ENCODE measurements around the gene CGB1.
A peak's percentile ranks its signal among the peaks of the same experiment; 100 is the strongest.

Gene CGB1

GRCh38 chr19:49020931-49021895 is 15.5 kb downstream of the CGB1 start (continued):
- TF ChIP-seq ZNF280D (tag by site-specific recombination; IDR thresholded peaks at IDR 0.05) (no peak), ZFP3 (tag by site-specific recombination; IDR thresholded peaks at IDR 0.05; ENCODE audit: low read depth) (no peak), ZNF639 (tag by site-specific recombination; IDR thresholded peaks at IDR 0.05) (peak; percentile 47; the same call in 1 of the 2 replicates), ZFP37 (tag by site-specific recombination; IDR thresholded peaks at IDR 0.05) (peak; percentile 73; the same call in 1 of the 2 replicates)

GRCh38 chr19:49020342-49020741 is 16.4 kb downstream of the CGB1 start:
- TF ChIP-seq KLF16 (tag by site-specific recombination; IDR thresholded peaks at IDR 0.05) (peak; percentile 15; the same call in 1 of the 2 replicates), PRDM4 (tag by site-specific recombination; IDR thresholded peaks at IDR 0.05) (no peak), ZBTB6 (tag by site-specific recombination; IDR thresholded peaks at IDR 0.05) (0 out of 2 replicates have a peak, but pooled peaks have one; percentile 31)
- Histone ChIP-seq H3K4me3 (ENCODE audit: low read depth, low read length) (no peak overlapping the region), H3K4me1 (ENCODE audit: control insufficient read depth, insufficient read depth, low read length) (peaks cover 8% of the 10 kb centered on the region), H3K9me3 (ENCODE audit: control insufficient read depth, insufficient read depth, low read depth, low read length) (no peaks in the 10 kb centered on the region), H3K36me3 (ENCODE audit: control insufficient read depth in 2 of 2, insufficient read depth in 1 of 2, low read length in 2 of 2) (peaks cover 3 to 11% of the 10 kb centered on the region in 2 experiments; a peak in 2 of 3 replicates), H3K27ac (ENCODE audit: extremely low read depth, low read depth, low read length) (no peak overlapping the region)
- POLR2A ChIA-PET, result interaction anchor here (1.0 to 3.4 kb wide), 2 partner anchors 27 to 53 kb away, joined by 6 to 20 read pairs; partner anchors contain the start of genes GYS1 and RUVBL2
- CTCF ChIA-PET, result interaction anchor here (0.7 to 3.1 kb wide), 8 partner anchors 12 to 50 kb away, joined by 4 to 26 read pairs (median 7); partner anchors contain the start of genes GYS1 and RUVBL2

- Histone ChIP-seq H3K4me1 (ENCODE audit: control insufficient read depth, insufficient read depth, low read length) (peaks cover 8% of the 10 kb centered on the region), H3K27ac (ENCODE audit: extremely low read depth, low read depth, low read length) (no peak overlapping the region), H3K9me3 (ENCODE audit: control insufficient read depth, insufficient read depth, low read depth, low read length) (no peaks in the 10 kb centered on the region), H3K36me3 (ENCODE audit: control insufficient read depth in 2 of 2, insufficient read depth in 1 of 2, low read length in 2 of 2) (peaks cover 3 to 21% of the 10 kb centered on the region in 2 experiments; a peak in 2 of 3 replicates), H3K4me3 (ENCODE audit: low read depth, low read length) (no peak overlapping the region)
- POLR2A ChIA-PET, result interaction anchor here (1.0 to 3.4 kb wide), 5 partner anchors 20 to 48 kb away, joined by 3 to 20 read pairs (median 5); partner anchors contain the start of genes GYS1 and RUVBL2
- CTCF ChIA-PET, result interaction anchor here (0.6 to 3.1 kb wide), 13 partner anchors 11 to 111 kb away, joined by 3 to 26 read pairs (median 5); partner anchors contain the start of genes GYS1 and RUVBL2
- TF ChIP-seq MZF1 (tag by site-specific recombination; IDR thresholded peaks at IDR 0.05; ENCODE audit: borderline replicate concordance) (no peak), ZNF184 (tag by site-specific recombination; IDR thresholded peaks at IDR 0.05) (no peak), GLI4 (tag by site-specific recombination; IDR thresholded peaks at IDR 0.05) (no peak), GLIS1 (tag by site-specific recombination; IDR thresholded peaks at IDR 0.05) (peak; percentile 36; the same call in 1 of the 2 replicates), ZNF747 (tag by site-specific recombination; IDR thresholded peaks at IDR 0.05) (no peak), ZIC2 (tag by site-specific recombination; IDR thresholded peaks at IDR 0.05) (peak; percentile 34; the same call in 1 of the 2 replicates), SP2 (tag by site-specific recombination; IDR thresholded peaks at IDR 0.05) (peak; percentile 44; the same call in 1 of the 2 replicates), PATZ1 (tag by site-specific recombination; IDR thresholded peaks at IDR 0.05) (0 out of 2 replicates have a peak, but pooled peaks have one; percentile 15), PRDM4 (tag by site-specific recombination; IDR thresholded peaks at IDR 0.05) (no peak)
These were observed 17.3 kb downstream of the CGB1 start for GRCh38 chr19:49019242-49019932.
